Measurements from ENCODE around the gene MPC2.
"Not testable (repeated sequence)": the region's sequence is repeated elsewhere in the genome, so short reads cannot be mapped to it uniquely, and the experiment has no call there.

Gene MPC2

DNA sequence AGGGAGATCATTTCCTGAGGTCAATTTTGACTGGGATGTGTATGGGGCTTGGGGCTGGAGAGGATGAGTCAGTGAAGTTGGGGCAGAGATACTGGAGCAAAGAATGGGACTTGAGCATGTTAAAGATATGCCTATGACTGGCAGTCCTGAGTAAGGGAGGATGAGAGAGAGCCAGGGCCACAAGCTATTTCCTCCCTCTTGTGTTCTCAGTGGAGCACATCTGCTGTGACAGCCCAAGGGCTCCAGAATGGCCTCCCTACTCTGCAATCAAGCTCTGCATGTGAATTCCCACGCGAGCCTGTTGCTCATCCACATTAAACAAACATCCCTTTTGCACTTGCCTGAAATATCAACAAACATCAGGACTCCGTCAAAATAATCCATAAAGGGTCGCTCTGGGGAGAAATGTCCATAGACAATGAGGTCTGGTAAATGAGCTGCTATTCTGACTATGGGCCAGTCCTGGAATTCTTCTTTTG is 32.2 kb downstream of the MPC2 start:
- DNase-seq = no peak

DNA sequence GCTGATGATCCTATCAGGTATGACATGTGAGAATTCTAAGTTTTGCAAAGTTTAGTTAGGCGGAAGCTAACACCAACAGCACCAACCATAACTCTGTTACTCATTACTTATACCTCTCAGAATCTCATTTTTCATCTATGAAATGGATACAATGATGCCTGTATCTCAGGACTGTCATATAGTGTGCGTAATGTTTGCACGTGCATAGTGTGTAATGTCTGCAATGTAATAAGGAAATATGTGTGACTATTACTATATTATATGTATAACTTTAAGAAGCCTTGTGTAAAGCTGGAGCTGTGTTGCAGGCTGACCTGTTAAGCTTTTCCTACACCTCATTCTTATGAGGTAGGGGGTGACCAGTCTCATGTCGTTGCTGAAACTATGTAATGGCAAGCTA is 36.0 kb downstream of the MPC2 start:
- DNase-seq = no peak

GRCh38 chr1:167899253-167899681 is 37.6 kb downstream of the MPC2 start:
- DNase-seq = no peak

DNA sequence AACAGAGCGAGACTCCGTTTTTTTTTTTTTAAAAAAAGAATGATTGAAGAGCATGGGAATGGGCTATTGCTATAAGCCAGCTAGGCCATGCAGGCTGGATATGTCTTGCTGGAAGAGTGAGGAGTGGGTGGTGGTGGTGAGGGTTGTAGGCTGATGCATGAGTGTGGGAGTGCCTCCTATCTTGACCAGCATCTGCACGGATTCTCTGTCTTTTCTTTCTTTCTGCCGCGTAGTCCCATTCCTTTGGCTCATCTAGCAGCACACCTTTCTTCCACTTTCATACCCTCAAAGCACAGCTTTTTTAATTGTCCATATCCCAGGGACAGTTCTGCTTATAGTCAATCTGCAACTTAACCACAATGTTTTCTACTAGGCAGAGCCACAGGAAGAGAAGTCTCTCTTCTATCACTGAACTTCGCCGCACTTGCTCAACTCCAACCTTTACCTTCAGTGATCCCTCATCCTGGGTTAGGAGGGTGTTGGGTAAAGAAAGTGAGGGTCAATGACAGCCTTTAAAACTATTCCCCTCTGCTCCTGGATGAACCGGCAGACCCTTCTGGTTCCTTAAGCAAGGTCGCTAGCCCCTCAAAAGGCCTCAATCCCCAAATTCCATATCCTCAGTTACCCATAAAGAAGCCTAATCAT is 38.2 kb downstream of the MPC2 start:
- DNase-seq = no peak

DNA sequence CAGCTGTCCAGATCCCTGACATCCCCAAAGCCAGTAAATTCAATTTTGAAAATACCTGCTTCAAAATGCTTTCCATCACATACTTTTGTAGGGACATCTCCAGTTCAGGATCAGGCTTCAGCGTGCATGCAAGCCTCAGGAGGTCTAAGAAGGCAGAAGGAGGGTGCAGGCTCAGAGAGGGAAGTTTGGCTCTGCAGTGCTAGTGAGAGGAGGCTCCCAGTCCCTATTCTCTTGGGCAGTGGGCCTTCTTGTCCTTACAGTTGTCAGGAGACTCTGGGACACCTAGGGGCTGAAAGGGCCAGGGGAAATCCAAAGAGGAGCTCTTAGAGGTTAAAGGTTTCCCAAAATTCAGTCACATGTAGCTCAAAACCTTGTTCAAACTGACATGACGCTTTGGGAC is 43.1 kb downstream of the MPC2 start:
- DNase-seq = no peak

DNA sequence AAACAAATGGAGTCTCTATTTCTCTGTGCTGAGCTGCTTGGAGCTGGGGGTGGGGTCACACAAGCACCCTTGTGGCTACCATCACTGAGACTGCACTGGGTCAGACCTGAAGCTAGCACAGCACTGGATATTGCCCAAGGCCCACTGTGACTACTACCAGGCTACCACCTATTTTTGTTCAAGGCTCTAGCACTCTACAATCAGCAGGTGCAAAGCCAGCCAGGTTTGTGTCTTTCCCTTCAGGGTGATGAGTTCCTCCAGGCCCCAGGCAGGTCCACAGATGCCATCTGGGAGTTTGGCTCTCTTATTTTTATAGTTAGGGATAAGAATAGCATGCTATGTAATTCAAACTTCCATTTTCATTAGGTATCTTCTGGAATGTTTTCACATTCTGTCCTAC is 46.5 kb downstream of the MPC2 start:
- DNase-seq = no peak

DNA sequence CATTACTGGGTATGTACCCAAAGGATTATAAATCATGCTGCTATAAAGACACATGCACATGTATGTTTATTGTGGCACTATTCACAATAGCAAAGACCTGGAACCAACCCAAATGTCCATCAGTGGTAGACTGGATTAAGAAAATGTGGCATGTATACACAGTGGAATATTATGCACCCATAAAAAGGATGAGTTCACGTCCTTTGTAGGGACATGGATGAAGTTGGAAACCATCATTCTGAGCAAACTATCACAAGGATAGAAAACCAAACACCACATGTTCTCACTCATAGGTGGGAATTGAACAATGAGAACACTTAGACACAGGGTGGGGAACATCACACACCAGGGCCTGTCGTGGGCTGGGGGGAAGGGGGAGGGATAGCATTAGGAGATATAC is 49.7 kb downstream of the MPC2 start:
- DNase-seq = not testable (repeated sequence)

DNA sequence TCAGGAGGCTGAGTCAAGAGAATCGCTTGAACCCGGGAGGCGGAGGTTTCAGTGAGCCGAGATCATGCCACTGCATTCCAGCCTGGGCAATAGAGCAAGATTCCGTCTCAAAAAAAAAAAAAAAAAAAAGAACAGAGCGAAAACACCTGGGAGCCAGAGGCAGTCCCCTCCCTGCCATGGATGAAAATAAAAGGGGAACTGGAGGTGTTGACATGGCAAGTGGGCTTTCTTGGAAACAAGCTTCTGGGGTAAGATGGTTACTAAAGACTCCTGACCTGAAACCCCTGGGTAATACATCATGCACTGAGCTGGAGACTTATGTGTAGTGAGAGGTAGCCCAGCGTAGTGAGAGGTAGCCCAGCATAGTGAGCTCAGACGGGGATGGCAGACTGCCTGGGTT is 54.5 kb downstream of the MPC2 start:
- DNase-seq = no peak

DNA sequence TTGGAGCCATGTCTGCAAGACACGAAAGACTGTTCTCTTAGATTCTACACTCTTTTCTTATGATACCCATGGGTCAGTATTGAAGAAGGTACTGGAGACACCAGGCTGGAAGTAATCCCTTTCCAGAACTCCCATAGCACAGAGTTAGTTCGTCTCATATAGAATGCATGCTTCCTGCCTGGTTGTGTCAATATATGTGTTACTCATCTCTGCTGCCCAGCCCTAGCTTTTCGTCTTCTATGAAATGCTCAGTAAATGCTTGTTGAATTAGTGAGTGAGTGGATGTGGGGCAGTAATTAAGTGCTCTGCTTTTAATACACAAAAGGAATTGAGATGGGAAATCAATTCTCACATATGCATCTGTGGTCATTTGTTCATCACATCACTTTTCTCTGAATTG is 55.1 kb downstream of the MPC2 start:
- no peak for DNase-seq

DNA sequence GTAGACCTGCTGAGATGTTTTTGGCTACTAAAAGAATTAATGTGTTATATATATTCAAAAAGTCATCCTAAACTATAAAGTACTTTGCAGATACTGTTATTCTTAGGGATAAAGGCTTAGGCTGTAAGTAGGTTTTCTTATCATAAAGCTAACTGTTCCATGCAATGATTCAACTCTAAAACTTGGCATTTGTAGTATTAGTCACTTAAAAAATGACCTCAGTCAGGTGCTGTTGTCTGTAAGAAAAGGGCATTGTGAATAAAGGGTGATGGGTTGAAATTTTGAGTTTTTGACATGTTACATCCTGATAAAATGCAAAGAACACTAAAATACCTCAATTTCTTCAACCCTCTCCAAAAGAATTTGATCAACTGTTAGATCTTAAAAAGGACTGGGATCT is 55.8 kb downstream of the MPC2 start:
- peak; percentile 33 for DNase-seq

GRCh38 chr1:167880580-167881021 is 56.3 kb downstream of the MPC2 start:
- DNase-seq = peak; percentile 44

DNA sequence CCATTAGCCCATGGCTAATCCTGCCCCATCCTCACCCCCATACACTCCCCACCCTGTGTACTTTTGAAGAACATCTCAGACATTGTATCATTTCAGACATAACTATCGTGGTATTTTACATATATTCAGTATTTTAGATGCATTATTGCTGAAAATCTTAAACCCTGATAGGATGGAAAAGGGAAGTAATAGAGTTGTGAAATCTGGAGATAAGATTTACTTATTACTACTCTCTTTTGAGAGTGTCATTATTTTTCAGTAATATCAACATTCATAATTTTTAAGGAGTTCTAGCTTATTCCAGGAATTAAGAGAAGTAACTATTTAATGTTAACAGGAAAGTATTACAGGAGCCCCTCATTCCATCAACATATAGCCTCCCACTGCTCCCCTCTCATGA is 57.4 kb downstream of the MPC2 start:
- DNase-seq = peak; percentile 47

DNA sequence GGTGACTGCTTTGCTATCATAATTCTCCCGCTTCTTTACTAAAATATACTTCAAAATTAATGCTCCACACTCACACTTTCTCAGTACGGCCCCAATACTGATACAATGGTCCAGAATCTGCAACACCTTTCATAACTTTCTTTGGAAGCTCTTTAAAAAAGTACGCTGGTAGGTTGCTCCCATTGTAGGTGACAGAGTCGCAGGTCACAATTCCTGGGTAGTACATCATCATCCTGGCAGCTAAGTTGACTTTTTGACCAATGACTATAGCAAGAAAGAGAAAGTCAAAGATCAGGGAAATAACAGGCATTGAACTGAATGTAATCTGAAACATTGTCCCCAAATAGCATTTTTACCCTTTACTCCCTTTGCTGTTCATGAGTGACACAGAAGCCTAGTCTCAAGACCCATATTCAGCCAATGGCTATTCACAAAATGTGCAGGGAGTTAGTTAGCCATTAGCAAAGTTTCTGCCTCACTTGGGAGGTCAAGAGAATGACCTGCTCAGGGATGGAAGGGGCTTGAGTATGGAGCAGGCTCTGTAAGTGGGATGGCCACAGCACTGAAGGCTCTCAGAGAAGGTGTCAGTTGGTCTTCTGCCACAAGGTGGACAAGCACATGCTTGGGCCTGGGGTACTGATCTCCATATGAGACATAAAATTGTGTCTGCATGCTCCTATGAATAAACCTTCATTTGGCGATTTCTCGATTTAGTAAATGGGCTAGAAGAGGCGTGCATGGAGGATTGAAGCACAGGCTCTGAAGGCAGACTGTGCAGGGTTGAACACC is 58.3 kb downstream of the MPC2 start:
- peak; percentile 40 for DNase-seq

DNA sequence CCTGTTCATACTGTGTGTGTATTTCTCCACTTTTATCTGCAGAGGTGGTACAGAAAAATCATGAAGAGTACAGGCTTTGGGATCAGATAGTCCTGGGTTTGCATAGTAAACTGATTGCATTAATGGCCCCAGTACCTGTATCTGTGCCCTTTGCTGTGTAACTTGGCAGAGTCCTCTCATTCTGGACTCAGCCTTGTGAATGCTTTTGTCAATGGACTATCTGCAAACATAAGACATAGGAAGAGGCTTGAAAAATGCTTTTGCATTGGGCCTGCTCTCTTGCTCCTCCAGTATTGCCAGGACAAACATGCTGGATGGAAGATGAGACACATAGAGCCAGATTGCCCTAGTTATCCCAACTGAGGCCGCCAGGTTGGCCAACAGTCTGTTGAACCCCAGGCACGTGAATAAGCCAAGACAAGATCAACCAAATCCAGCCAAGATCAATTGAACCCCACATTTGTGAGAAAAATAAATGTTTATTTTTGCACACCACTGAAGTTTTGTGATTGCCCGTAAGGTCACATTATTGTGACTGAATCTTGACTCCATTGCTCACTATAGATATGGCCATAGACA is 60.2 kb downstream of the MPC2 start:
- DNase-seq = no peak

DNA sequence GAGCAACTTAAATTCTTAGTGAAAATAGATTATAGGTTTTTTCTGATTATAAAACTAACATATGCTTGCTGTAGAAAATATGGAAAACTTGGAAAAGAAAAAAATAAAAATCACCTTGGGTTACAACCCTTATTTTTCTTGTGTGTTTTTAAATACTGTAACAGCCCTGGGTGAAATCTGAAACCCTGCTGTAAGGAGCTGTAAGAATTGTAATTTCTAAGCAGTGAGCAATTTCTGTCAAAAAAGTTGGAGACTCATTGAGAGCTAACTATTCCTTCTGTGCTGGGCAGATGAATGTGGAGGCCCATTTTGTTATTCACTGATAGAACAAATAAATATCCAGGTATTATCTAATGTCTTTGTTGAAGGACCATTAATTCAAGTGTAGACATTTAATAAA is 65.5 kb downstream of the MPC2 start:
- DNase-seq = no peak

GRCh38 chr1:167869157-167870001 is 67.5 kb downstream of the MPC2 start:
- peak; percentile 52 for DNase-seq

- DNase-seq = peak; percentile 90
These were observed 70.0 kb downstream of the MPC2 start for GRCh38 chr1:167866739-167867414.

Data from hematopoietic multipotent progenitor cell treated with erythropoietin and hydrocortisone succinate and interleukin-3 and kit ligand, for 6 days (in vitro differentiated cells).